SK-N-SH treated with all-trans-retinoic acid at 6 μM for 48 hours (cell line): ENCODE measurements around the gene DNAJB5.

Experiments
- ATAC-seq: fragments of 200-7000 bp; cut with Tn5 transposase; 3 replicates; pipeline ENCODE4 v1.9.1; 2020; ENCODE audit warnings: mild to moderate bottlenecking, moderate library complexity
- ARNTL ChIP-seq: fragments of 450-650 bp; formaldehyde crosslinking; IDR thresholded peaks from 2 replicates; pipeline ENCODE4 v1.5.0; 2020; ENCODE audit warnings: low read depth, mild to moderate bottlenecking, moderate library complexity, borderline replicate concordance
- BACH2 ChIP-seq: fragments of 250-450 bp; sonication (Bioruptor Pico); IDR thresholded peaks from 2 replicates; pipeline ENCODE4 v1.9.0; 2021; ENCODE audit warnings: mild to moderate bottlenecking, borderline replicate concordance
- CSDC2 ChIP-seq: fragments of 250-450 bp; sonication (Bioruptor Pico); IDR thresholded peaks from 2 replicates; pipeline ENCODE4 v1.5.0; 2020; ENCODE audit warnings: mild to moderate bottlenecking, moderate library complexity
- ESRRG ChIP-seq: fragments of 250-450 bp; sonication (Bioruptor Pico); IDR thresholded peaks from 2 replicates; pipeline ENCODE4 v1.6.1; 2021; ENCODE audit warnings: mild to moderate bottlenecking
- GLIS3 ChIP-seq: fragments of 250-450 bp; sonication (Bioruptor Pico); IDR thresholded peaks from 2 replicates; pipeline ENCODE4 v1.5.0; 2020; ENCODE audit warnings: mild to moderate bottlenecking, moderate library complexity
- OSR1 ChIP-seq: fragments of 250-450 bp; sonication (Bioruptor Pico); IDR thresholded peaks from 2 replicates; pipeline ENCODE4 v1.8.0; 2022; ENCODE audit warnings: moderate library complexity, mild to moderate bottlenecking, inconsistent platforms
- PPARA ChIP-seq: fragments of 250-450 bp; sonication (Bioruptor Pico); IDR thresholded peaks from 2 replicates; pipeline ENCODE4 v1.5.0; 2020; ENCODE audit warnings: mild to moderate bottlenecking, borderline replicate concordance
- RARB ChIP-seq: fragments of 250-450 bp; sonication (Bioruptor Pico); IDR thresholded peaks from 2 replicates; pipeline ENCODE4 v1.8.0; 2021; ENCODE audit warnings: mild to moderate bottlenecking, moderate library complexity
- SNAI2 ChIP-seq: fragments of 250-450 bp; sonication (Bioruptor Pico); IDR thresholded peaks from 2 replicates; pipeline ENCODE4 v1.5.0; 2020; ENCODE audit warnings: mild to moderate bottlenecking, moderate library complexity
- TCF4 ChIP-seq: fragments of 250-450 bp; sonication (Bioruptor Pico); IDR thresholded peaks from 2 replicates; pipeline ENCODE4 v1.8.0; 2021; ENCODE audit warnings: mild to moderate bottlenecking, moderate library complexity, borderline replicate concordance
- TOX ChIP-seq: fragments of 250-450 bp; sonication (Bioruptor Pico); IDR thresholded peaks from 2 replicates; pipeline ENCODE4 v1.8.0; 2021; ENCODE audit warnings: mild to moderate bottlenecking, moderate library complexity, borderline replicate concordance
- ZC3H10 ChIP-seq: fragments of 250-450 bp; sonication (Bioruptor Pico); IDR thresholded peaks from 2 replicates; pipeline ENCODE4 v1.5.1; 2021; ENCODE audit warnings: mild to moderate bottlenecking, moderate library complexity
- ZFP3 ChIP-seq: fragments of 250-450 bp; sonication (Bioruptor Pico); IDR thresholded peaks from 2 replicates; pipeline ENCODE4 v1.5.0; 2020; ENCODE audit warnings: mild to moderate bottlenecking, moderate library complexity
- ZFP30 ChIP-seq: fragments of 450-650 bp; formaldehyde crosslinking; IDR thresholded peaks from 2 replicates; pipeline ENCODE4 v1.5.0; 2022; ENCODE audit warnings: mild to moderate bottlenecking, moderate library complexity
- ZNF565 ChIP-seq: fragments of 450-650 bp; formaldehyde crosslinking; conservative IDR thresholded peaks from 2 replicates; pipeline ENCODE4 v1.5.0; 2020; ENCODE audit warnings: low read depth, mild to moderate bottlenecking, moderate library complexity
- ZNF70 ChIP-seq: fragments of 450-650 bp; formaldehyde crosslinking; IDR thresholded peaks from 2 replicates; pipeline ENCODE4 v1.5.0; 2020; ENCODE audit warnings: mild to moderate bottlenecking, moderate library complexity
- ZNF8 ChIP-seq: fragments of 450-650 bp; formaldehyde crosslinking; IDR thresholded peaks from 2 replicates; pipeline ENCODE4 v1.5.0; 2020; ENCODE audit warnings: mild to moderate bottlenecking, moderate library complexity
- TF ChIP-seq, protein P1 (sequence below): fragments of 250-450 bp; sonication (Bioruptor Pico); IDR thresholded peaks from 2 replicates; pipeline ENCODE4 v1.8.0; 2021; ENCODE audit warnings: low read depth, mild to moderate bottlenecking, moderate library complexity, borderline replicate concordance
- TF ChIP-seq, protein P2 (sequence below): fragments of 250-450 bp; sonication (Bioruptor Pico); IDR thresholded peaks from 2 replicates; pipeline ENCODE4 v1.5.0; 2020; ENCODE audit warnings: mild to moderate bottlenecking, moderate library complexity
- TF ChIP-seq, protein P3 (sequence below): fragments of 250-450 bp; sonication (Bioruptor Pico); IDR thresholded peaks from 2 replicates; pipeline ENCODE4 v1.8.0; 2020; ENCODE audit warnings: mild to moderate bottlenecking, moderate library complexity, borderline replicate concordance
- TF ChIP-seq, protein P4 (sequence below): fragments of 250-450 bp; sonication (Bioruptor Pico); IDR thresholded peaks from 2 replicates; pipeline ENCODE4 v1.5.1; 2020; ENCODE audit warnings: low read depth, mild to moderate bottlenecking, moderate library complexity

Gene DNAJB5

DNA sequence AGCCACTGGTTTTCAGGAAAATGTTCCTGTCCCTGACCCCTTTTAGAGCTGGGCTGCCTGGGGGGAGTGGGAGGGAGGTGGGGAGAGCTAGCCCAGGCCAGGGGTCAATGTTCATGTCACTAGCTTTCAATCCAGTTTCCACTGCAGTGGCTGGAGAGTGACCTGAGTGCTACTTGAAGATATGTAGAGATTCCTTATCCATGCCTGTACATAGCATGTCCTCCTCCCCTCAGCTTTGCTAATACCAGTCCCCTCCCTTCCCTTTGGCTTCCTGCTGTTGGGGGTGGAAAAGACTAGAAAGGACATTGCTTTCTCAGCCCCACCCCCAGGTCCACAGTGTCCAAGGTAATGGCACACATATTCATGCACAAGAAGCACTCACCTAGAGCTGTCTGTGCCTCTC is 7.8 kb downstream of the DNAJB5 start:
- TF ChIP-seq ZNF565 (CRISPR knock-in tag) (no peak), PPARA (CRISPR knock-in tag) (no peak), TCF4 (CRISPR knock-in tag) (no peak), OSR1 (CRISPR knock-in tag) (no peak), BACH2 (CRISPR knock-in tag) (no peak), ARNTL (CRISPR knock-in tag) (no peak), GLIS3 (CRISPR knock-in tag) (no peak), SNAI2 (CRISPR knock-in tag) (no peak), ZNF70 (CRISPR knock-in tag) (no peak)
- TF ChIP-seq, protein P1, sequence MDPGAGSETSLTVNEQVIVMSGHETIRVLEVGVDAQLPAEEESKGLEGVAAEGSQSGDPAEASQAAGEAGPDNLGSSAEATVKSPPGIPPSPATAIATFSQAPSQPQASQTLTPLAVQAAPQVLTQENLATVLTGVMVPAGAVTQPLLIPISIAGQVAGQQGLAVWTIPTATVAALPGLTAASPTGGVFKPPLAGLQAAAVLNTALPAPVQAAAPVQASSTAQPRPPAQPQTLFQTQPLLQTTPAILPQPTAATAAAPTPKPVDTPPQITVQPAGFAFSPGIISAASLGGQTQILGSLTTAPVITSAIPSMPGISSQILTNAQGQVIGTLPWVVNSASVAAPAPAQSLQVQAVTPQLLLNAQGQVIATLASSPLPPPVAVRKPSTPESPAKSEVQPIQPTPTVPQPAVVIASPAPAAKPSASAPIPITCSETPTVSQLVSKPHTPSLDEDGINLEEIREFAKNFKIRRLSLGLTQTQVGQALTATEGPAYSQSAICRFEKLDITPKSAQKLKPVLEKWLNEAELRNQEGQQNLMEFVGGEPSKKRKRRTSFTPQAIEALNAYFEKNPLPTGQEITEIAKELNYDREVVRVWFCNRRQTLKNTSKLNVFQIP (CRISPR knock-in tag) = no peak
- no peak for ATAC-seq

DNA sequence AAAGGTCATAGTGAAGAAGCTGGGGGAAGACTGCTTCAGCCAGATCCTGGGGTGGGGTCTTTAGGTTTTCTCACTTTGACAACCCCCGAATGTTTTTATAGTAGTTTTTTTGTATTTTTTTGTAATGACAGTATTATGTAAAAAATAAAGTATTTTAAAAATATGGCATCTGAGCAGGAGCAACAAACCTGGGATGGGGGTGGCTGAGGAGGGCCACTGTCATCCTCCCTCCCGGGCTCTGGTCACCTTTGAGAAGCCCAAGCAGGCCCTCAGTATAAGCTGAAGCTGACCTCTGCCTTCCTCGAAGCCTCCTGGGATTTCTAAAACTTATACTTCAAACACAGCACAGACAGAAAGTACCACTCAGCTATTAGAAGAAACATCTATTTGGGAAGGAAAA is 8.7 kb downstream of the DNAJB5 start:
- no peak for ATAC-seq
- TF ChIP-seq, protein P2, sequence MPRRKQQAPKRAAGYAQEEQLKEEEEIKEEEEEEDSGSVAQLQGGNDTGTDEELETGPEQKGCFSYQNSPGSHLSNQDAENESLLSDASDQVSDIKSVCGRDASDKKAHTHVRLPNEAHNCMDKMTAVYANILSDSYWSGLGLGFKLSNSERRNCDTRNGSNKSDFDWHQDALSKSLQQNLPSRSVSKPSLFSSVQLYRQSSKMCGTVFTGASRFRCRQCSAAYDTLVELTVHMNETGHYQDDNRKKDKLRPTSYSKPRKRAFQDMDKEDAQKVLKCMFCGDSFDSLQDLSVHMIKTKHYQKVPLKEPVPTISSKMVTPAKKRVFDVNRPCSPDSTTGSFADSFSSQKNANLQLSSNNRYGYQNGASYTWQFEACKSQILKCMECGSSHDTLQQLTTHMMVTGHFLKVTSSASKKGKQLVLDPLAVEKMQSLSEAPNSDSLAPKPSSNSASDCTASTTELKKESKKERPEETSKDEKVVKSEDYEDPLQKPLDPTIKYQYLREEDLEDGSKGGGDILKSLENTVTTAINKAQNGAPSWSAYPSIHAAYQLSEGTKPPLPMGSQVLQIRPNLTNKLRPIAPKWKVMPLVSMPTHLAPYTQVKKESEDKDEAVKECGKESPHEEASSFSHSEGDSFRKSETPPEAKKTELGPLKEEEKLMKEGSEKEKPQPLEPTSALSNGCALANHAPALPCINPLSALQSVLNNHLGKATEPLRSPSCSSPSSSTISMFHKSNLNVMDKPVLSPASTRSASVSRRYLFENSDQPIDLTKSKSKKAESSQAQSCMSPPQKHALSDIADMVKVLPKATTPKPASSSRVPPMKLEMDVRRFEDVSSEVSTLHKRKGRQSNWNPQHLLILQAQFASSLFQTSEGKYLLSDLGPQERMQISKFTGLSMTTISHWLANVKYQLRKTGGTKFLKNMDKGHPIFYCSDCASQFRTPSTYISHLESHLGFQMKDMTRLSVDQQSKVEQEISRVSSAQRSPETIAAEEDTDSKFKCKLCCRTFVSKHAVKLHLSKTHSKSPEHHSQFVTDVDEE (CRISPR knock-in tag) = no peak
- TF ChIP-seq ZFP30 (CRISPR knock-in tag) (no peak), GLIS3 (CRISPR knock-in tag) (no peak), SNAI2 (CRISPR knock-in tag) (no peak), ARNTL (CRISPR knock-in tag) (no peak), OSR1 (CRISPR knock-in tag) (no peak), ZNF8 (no peak)

DNA sequence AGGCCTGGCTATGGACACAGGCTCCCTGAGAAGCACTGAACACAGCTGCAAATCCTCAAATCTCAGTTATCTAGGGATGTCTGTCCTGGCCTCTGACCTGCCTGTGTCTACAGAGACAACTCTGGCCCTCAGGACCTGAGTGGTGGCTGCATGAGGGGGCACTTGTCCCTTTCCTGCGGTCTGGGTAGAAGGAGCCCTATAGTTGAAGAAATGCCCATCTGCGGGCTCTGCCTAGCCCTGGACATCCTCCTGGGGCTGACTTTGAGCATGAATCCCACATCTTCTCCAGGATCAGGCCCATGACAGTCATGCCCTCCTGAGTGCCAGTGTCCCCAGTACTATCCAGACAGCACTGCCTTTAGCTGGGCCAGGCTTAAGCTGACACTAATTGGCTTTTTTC is 10.0 kb downstream of the DNAJB5 start:
- TF ChIP-seq ZNF8 (no peak), ZC3H10 (CRISPR knock-in tag) (no peak), TOX (CRISPR knock-in tag) (no peak), RARB (CRISPR knock-in tag) (no peak), BACH2 (CRISPR knock-in tag) (no peak), ZNF70 (CRISPR knock-in tag) (no peak), ZNF565 (CRISPR knock-in tag) (no peak), ARNTL (CRISPR knock-in tag) (no peak), TCF4 (CRISPR knock-in tag) (no peak), ZFP3 (CRISPR knock-in tag) (no peak), OSR1 (CRISPR knock-in tag) (no peak), ESRRG (CRISPR knock-in tag) (no peak), SNAI2 (CRISPR knock-in tag) (no peak), CSDC2 (CRISPR knock-in tag) (no peak), ZFP30 (CRISPR knock-in tag) (no peak), PPARA (CRISPR knock-in tag) (no peak)
- TF ChIP-seq, protein P3, sequence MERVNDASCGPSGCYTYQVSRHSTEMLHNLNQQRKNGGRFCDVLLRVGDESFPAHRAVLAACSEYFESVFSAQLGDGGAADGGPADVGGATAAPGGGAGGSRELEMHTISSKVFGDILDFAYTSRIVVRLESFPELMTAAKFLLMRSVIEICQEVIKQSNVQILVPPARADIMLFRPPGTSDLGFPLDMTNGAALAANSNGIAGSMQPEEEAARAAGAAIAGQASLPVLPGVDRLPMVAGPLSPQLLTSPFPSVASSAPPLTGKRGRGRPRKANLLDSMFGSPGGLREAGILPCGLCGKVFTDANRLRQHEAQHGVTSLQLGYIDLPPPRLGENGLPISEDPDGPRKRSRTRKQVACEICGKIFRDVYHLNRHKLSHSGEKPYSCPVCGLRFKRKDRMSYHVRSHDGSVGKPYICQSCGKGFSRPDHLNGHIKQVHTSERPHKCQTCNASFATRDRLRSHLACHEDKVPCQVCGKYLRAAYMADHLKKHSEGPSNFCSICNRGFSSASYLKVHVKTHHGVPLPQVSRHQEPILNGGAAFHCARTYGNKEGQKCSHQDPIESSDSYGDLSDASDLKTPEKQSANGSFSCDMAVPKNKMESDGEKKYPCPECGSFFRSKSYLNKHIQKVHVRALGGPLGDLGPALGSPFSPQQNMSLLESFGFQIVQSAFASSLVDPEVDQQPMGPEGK = no peak
- TF ChIP-seq, protein P4, sequence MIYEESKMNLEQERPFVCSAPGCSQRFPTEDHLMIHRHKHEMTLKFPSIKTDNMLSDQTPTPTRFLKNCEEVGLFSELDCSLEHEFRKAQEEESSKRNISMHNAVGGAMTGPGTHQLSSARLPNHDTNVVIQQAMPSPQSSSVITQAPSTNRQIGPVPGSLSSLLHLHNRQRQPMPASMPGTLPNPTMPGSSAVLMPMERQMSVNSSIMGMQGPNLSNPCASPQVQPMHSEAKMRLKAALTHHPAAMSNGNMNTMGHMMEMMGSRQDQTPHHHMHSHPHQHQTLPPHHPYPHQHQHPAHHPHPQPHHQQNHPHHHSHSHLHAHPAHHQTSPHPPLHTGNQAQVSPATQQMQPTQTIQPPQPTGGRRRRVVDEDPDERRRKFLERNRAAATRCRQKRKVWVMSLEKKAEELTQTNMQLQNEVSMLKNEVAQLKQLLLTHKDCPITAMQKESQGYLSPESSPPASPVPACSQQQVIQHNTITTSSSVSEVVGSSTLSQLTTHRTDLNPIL (CRISPR knock-in tag) = no peak
- TF ChIP-seq, protein P2 (CRISPR knock-in tag) = no peak
- TF ChIP-seq, protein P1 (CRISPR knock-in tag) = no peak
- TF ChIP-seq, all 23 proteins: peak for 0
- ATAC-seq = no peak
